ENCODE results near the gene FADS3.

The FADS3 gene

DNA sequence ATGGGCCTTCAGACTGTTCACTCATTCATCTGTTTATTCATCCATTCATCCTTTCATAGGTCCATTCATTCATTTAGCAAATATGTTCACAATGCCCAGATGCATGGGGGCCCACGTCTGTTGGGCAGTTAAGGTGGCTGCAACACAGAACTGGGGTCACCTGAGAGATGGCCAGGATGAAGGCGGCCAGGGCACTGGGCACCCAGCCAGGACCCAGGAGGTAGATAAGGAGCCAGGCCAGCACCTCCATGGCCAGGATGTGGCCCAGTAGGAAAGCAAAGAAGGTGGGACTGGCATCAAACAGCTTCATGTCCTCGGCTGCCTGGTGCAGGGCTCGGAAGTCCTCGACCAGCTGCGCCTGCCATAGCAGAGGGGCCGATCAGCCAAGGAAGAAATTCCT lies 12.2 kb downstream of the FADS3 start:
- DNase-seq (ENCODE audit: low read depth in 2 of 2), result no peak

DNA sequence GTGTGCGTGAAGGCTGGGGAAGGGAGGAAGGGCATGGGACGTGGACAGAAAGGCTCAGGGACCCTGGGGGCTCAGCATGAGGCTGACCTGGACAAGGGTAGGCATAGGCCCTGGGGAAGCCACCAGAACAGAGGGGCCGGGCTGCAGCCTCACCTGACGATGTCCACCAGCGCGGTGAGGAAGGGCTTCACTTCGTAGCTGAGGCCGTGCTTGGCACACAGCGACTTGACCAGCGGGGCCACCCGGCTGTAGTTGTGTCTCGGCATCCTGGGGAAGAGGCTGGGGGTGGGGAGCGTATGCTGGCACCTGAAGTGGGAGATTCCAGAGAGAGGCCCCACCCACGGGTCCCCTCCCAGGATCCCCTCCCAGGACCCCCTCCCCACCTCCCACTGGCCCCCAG lies 15.6 kb downstream of the FADS3 start:
- no peak for DNase-seq (ENCODE audit: low read depth in 2 of 2)

DNA sequence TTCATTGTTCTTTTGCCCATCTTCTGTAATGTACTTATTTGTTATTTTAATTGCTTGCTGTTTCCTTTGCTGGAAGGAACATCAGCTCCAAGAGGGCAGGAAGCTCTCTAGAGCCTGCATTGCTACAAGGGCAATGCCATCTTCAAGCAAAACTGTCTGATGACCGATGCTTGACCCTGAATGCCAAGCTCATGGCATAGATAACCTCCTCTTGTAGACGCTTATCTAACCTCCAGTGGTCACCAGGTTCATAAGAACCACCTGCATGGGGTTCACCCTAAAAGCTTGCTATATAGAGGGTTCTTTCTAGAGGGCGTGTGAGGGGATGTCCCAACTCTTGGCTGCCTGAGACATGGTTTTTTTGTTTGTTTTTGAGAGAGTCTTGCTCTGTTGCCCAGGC lies 16.5 kb downstream of the FADS3 start:
- no peak for DNase-seq (ENCODE audit: low read depth in 2 of 2)

DNA sequence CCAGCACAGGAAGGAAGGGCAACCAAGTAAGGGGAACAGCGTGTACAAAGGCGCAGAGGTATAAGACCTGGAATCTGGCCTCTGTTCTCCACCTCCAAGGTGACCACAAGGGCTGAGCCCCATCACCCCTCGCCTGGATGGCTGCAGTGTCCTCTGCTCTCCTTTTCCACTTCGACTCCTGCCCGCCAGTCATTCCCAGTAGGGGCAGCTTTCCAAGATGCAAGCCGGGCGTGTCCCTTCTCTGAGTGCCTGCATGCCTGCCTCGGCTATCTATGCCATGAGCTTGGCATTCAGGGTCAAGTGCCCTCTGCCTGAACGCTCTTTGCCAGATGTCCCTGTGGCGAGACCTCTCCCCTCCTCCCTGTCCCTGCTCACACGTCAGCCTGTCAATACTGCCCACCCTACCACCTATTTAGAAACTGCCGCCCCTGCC lies 17.0 kb downstream of the FADS3 start:
- no peak for DNase-seq (ENCODE audit: low read depth in 2 of 2)

DNA sequence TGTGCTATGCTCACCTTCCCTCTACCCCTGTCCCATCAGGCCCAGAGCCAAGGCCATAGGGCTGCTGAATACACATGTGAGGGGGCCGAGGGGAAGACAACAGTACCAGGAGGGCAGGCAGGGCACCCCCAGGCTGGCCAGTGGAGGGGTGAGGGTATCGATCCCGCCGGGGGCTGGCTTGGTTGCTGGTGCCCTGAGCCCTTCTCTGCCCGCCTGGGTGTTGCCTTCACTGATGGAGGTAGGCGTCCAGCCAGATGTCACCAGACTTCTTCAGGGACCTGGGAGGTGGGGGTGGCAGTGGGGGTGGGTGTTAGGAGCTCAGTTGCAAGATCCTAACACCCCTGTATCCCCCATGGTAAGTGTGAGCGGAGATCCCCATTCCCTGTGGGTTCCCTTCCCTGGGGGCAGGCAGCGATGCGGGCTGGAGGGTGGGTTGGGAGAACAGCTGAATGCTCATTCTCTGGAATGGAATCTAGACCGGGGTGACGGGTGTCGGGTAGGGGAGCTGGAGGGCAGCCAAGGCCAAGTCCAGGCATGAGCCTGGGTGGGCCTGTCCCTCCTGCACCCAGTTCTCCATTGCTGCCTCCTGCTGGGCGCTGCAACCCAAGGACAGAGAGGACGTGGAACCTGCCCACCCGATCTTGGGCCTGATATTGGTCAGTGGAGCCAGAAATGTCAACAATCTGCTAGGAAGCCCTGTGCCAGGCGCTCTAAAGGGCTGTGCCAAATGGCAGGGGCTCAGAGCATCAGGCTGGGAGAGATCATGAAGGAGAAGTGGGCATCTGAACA lies 17.6 kb downstream of the FADS3 start:
- no peak for DNase-seq (ENCODE audit: low read depth in 2 of 2)

DNA sequence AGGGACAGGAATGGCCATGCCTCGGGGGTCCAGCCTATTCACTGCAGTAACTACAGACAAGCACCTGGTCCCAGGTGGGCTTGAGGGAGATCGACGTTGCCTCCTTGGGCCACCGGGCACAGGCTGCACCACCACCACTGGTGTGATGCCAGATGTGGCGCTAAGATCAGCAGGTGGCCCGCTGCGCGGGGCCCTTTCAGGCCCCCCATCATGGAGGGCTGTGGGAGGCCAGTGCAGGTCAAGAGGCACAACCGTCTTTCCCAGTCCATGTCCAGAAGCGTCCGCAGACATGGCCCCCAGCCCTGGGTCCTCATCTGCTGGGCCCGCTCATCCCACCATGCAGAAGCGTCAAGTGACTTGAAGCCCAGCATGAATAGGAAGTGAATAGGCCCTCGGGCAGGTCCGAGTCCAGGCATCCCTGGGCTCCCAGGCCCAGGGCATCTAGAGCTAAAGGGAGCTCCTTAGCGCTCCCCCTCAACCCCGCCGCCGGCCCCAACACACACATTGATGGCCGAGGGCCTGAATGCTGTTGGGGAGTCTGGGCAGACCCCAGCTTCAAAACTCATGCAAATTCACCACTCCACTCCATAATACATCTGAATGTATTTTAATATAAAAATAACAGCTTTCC lies 18.3 kb downstream of the FADS3 start:
- DNase-seq (ENCODE audit: low read depth in 2 of 2), result no peak

DNA sequence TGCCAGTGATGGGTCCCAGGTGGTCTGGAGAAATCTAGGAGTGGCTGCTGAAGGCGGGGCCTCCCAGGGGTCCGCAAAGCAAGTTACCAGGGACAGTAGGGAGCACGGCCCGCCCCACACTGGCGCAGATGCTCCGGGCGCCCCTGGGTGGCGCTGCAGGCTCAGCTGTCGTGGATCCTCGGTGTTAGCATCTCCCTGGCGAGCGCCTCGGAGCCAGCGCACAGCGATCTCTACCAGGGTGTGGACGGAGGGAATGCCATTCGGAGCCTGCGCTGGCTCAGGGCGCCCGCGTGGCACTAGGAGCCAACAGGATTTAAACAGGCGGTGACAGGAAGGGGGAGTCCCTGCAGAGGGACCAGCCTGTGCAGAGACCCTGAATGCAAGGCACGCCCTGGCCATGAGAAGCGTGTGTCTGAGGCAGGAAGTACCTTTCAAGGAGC lies 20.2 kb downstream of the FADS3 start:
- DNase-seq (ENCODE audit: low read depth in 2 of 2), result peak; percentile 24 to 45

DNA sequence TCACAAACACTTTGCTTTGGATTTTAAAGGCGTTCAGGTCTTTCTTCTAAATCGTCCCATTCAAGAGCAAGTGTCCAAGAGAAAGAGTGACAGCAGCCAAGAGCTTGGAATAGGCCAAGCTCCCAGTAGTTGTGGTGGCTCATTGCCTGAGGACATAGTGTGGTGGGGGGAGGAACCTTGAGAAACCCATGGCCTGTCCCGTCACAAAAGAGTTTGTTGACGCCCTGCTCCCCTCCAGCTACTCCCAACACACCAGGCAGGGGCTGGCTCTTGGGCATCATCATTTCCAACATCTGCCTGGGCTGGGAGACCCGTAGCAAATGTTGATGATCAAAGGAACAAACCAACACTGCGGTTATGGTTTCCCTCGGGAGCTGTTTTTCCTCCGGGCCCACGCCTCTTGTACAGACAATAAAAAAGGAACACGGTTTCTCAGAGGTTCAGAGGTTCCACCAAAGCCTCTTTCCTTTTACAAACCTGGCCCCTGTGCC lies 20.8 kb downstream of the FADS3 start:
- no peak for DNase-seq (ENCODE audit: low read depth in 2 of 2)

DNA sequence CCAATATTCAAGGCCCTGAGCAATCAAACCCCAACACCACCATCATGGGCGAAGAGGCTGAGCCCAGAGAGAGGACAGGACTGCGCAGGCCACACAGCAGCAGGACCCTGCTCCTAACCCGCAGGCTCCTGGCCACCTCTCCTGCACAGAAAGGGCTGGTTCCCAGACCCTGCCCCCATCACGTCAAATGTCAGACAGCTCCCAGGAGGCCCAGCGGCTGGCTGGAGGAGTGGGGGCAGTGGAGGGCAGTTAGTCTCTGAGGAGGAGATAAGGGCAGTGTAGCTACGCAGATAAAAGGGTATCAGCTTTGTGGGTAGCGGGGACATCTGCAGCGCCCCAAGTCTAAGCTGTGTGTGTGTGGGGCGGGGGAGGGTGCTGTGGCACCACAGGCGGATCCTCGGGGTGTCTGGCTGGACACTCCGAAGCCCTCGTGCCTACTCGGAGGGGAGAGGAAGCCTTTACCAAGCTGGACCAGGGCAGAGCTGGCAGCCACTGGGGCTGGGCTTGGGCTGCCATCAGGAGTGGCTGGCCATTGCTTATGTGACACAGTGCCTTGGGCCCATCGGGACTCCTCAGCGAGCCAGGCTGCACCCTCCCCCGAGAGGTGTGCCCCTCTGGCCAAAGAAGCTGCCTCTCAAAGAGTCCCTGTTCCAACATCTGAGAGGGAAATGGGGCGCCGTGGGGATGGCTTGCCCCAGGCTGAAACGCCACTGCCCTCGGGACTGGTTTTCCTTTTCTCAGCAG lies 21.5 kb downstream of the FADS3 start:
- DNase-seq (ENCODE audit: low read depth in 2 of 2), result no peak

DNA sequence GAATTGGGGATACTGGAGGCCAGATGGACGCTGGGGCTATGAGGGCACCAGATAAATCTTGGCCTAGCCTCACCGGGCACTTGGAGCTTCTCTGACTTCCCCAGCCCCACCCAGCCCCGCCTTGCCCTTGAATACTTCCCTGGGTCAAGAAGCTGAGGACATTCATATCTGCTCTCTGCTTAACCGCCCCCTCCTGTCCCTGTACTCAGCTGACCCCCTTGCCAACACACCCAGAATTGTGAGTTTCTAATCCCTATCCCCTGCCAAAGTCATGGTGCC lies 22.0 kb downstream of the FADS3 start:
- DNase-seq (ENCODE audit: low read depth in 2 of 2), result no peak

DNA sequence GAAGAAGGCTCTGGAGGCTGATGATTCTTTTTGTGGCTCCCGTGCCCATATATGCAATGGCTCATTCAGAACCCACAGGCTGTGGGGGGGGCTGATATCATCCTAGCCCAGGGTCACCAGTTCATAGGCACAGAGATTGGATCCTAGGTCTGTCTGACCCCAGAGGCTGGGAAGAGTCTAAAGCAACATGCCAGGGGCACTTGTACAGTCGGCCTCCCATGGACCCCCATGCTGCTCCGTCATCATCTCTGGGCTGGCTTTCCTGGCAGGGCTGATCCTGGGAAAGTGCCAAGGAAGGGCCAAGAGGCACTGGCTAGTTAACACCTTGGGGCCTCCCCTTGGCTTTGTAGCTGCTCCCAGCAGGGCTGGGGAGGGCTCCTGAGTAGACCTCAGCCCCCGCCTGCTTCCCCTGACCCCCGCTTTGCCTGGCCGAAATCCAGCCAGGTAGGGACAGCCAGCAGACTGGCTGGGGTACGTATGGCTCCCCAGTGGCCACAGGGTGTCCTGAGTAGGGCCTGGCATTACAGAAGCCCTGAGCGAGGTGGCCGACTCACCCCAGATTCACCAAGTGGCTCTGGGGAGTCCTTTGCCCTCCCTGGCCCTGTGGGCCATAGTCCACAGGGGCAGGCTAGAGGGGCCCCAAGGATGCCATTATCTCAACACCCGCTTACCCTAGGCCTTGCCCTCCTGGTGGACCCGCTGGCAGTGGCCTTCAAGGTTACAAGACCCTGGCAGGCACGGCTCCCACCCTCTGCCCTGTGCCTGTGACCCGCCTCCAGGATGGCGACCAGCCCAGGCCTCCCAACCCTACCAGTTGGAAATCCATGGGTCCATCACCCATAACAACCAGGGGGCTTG lies 22.5 kb downstream of the FADS3 start:
- DNase-seq (ENCODE audit: low read depth in 2 of 2), result no peak

DNA sequence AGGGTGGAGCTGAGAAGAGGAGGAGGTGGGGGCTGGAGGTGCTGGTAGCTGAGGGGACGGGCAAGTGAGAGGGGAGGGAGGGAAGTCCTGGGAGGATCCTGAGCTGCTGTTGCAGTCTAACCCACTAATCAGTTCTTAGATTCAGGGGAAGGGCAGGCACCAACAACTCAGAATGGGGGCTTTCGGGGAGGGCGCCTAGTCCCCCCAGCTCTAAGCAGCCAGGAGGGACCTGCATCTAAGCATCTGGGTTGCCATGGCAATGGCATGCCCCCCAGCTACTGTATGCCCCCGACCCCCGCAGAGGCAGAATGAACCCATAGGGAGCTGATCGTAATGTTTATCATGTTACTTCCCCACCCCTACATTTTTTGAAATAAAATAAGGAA lies 24.4 kb downstream of the FADS3 start:
- no peak for DNase-seq (ENCODE audit: low read depth in 2 of 2)

DNA sequence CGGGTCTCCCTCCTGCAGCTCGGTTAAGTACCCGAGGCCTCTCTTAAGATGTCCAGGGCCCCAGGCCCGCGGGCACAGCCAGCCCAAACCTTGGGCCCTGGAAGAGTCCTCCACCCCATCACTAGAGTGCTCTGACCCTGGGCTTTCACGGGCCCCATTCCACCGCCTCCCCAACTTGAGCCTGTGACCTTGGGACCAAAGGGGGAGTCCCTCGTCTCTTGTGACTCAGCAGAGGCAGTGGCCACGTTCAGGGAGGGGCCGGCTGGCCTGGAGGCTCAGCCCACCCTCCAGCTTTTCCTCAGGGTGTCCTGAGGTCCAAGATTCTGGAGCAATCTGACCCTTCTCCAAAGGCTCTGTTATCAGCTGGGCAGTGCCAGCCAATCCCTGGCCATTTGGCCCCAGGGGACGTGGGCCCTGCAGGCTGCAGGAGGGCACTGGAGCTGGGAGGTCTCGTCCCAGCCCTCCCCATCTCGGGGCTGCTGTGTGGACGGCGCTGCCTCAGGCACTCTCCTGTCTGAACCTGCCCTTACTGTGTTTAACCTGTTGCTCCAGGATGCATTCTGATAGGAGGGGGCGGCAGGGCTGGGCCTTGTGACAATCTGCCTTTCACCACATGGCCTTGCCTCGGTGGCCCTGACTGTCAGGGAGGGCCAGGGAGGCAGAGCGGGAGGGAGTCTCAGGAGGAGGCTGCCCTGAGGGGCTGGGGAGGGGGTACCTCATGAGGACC lies 25.0 kb downstream of the FADS3 start:
- no peak for DNase-seq (ENCODE audit: low read depth in 2 of 2)

DNA sequence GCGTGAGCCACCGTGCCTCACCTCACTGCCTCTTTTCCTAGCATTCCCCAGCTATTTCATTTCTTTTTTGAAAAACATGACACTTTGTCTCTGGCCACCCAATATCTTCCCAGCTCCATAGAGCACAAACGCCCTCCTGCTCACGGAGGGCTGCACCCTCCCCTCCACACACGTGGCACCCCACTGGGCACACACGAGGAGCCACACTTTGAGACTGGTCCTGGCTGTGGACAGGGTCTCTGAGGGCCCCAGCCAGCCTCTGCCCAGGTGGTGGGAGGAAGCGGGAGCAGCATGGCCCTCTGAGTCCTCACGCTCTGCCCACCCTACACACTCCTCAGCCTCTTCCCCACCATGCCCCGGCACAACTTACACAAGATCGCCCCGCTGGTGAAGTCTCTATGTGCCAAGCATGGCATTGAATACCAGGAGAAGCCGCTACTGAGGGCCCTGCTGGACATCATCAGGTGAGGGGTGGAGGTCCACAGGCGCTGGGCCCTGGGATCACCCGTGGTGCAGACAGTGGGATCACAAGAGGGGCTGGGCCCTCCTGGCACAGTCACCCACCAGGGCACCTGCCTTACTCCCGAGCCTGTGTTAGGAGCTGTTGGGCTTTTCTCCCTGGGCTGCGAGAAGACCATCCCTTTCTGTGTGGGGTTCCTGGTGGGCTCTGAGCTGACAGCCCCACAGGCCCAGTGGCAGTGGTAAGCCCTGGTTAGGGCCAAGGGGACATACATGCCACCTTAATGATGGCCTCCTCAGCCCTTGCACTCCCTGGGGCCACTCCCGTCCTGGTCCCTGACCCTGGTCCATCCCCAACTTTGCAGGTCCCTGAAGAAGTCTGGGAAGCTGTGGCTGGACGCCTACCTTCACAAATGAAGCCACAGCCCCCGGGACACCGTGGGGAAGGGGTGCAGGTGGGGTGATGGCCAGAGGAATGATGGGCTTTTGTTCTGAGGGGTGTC lies 26.2 kb downstream of the FADS3 start:
- no peak for DNase-seq (ENCODE audit: low read depth in 2 of 2)

DNA sequence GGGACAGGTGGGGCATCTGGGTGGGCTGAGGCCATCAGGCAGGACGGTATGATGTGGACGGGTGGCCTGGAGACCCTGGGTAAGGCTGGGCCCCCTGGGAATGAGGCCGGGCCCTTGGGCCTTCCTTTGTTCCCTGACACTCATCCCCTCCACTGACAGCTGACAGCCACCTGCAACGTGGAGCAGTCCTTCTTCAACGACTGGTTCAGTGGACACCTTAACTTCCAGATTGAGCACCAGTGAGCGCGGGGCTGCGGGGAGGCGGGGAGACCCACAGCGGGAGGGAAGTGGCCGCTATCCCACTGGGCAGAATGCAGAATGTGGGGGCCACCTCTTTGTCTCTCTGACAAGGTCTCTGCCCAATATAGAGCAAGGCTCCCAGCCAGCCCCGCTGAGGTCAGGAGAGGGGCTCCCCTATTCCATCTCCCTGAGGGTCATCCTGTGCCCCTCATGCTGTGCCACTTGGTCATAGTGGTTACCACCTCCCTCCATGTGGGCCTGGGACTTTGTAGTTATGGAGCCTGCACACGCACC lies 27.7 kb downstream of the FADS3 start:
- no peak for DNase-seq (ENCODE audit: low read depth in 2 of 2)

DNA sequence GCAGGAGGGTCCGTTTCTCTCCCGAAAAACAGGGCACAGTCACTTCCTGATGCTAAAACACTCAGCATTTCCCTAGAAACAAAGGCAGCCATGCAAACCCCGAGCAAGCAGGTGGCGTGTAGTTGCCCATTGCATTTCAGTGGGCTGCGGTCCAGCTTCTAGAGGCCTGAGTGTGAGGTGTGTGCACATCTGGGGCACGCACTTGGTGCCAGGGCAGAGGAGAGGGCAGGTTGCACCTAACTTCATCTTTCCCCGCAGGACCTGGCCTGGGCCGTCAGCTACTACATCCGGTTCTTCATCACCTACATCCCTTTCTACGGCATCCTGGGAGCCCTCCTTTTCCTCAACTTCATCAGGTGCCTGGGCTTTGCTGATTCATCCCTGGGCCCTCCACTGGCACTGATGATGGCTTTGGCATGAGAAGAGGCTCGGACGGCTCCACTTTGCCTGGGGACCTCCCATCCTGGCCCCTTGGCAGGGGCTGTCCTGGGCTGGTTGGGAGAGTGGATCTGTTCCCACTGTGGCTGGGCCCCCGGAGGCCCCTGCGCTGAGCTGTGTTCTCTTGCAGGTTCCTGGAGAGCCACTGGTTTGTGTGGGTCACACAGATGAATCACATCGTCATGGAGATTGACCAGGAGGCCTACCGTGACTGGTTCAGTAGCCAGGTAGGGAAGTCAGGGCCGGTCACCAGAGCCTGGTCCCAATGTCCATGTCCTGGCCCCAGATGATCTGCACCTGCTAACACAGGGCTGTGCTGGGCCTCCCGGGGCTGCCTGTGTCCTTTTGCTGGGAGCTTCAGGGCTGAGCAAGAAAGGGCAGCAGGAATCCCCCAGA lies 28.4 kb downstream of the FADS3 start:
- DNase-seq (ENCODE audit: low read depth in 2 of 2), result no peak

DNA sequence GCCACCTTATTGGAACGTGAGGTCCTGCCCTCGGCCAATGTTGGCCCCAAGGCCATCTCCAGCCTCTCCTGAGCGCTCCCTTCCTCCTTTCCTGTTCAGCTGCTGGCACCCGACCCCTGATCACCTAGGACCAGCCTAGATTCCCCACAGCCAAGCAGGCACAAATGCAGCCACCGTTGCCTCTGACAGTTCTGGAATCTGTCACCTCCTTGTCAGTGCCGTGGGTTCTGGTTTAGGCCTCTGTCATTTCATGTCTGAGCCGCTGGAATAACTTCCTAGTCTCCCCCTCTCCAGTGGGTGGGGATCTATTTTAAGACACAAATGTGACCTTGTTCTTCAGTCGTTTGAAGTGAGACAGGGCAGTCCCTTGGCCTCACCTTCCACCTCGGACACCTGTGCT lies 29.7 kb downstream of the FADS3 start:
- DNase-seq (ENCODE audit: low read depth in 2 of 2), result no peak

DNA sequence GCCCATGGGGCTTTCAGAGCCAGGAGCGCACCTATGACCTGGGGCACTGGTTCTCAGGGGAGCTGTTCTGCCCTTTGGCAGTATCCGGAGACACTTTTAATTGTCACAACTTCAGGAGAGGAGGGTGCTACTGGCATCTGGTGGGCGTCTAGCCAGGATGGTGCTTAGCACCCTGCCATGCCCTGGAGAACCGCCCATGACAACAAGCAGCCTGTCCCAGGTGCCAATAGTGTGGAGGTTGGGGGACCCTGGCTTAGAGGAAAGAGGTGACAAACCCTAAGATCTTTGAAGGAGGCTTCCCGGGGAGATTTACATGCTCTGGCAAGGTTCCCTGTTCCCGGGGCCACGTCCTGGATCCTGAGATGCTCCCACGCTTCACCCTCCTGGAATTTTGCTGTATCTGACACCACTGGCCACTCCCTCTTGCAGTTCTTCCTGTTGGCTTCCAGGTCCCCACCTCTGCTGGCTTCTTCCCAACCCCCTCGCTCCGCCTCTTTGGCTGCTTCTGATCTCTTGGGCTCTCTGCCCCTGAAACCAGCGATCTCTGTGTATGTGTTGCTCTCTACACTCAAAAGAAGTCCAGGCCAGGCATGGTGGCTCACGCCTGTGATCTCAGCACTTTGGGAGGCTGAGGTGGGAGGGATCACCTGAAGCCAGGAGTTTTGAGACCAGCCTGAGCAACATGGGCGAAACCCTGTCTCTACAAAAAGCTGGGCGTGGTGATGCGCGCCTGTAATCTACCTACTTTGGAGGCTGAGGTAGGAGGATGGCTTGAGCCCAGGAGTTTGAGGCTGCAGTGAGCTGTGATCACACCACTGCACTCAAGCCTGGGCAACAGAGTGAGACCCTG lies 31.1 kb downstream of the FADS3 start:
- no peak for DNase-seq (ENCODE audit: low read depth in 2 of 2)

All from stimulated activated CD8-positive, alpha-beta memory T cell treated with anti-CD3 and anti-CD28 coated beads, Interleukin-2, amount 100 ng/mL, for 1 hour (primary cell).